Measurements from ENCODE around the gene HDAC4. TPM values are rescaled to one million over a fixed set of nuclear protein-coding genes. Genes with fewer than 3 reads are reported as not detected.

HDAC4 gene
- polyA plus RNA-seq, 1 experiment = 8.9 TPM

GRCh38 chr2:239436076-239436475 lies 35.3 kb upstream of the HDAC4 start:
- Histone ChIP-seq H3K27me3 (ENCODE audit: control insufficient read depth, insufficient read depth, low read length) (peaks cover 13% of the 10 kb centered on the region), H3K27ac (ENCODE audit: low read depth, low read length) (no peak overlapping the region), H3K4me3 (ENCODE audit: low read depth, low read length) (no peak overlapping the region), H3K9me3 (ENCODE audit: control insufficient read depth, insufficient read depth, low read length) (no peaks in the 10 kb centered on the region; the same call in none of the 2 replicates)
- DNase-seq (ENCODE audit: low read depth, low spot score) = no peak
- ChIA-PET CTCF (no interaction called here), POLR2A (no interaction called here)
- no peak for TF ChIP-seq CTCF (IDR thresholded peaks at IDR 0.05; ENCODE audit: low read depth, low read length)

GRCh38 chr2:239433777-239434403 lies 33.1 kb upstream of the HDAC4 start:
- H3K4me3 ChIP-seq (ENCODE audit: low read depth, low read length) = no peak overlapping the region
- H3K27ac ChIP-seq (ENCODE audit: low read depth, low read length) = no peak overlapping the region
- peaks cover 4% of the 10 kb centered on the region for H3K9me3 ChIP-seq (ENCODE audit: control insufficient read depth, insufficient read depth, low read length)
- H3K27me3 ChIP-seq (ENCODE audit: control insufficient read depth, insufficient read depth, low read length) = no peaks in the 10 kb centered on the region
- no peak for TF ChIP-seq CTCF (IDR thresholded peaks at IDR 0.05; ENCODE audit: low read depth, low read length)
- no peak for DNase-seq (ENCODE audit: low read depth, low spot score)
- ChIA-PET POLR2A (no interaction called here), CTCF (no interaction called here)

DNA sequence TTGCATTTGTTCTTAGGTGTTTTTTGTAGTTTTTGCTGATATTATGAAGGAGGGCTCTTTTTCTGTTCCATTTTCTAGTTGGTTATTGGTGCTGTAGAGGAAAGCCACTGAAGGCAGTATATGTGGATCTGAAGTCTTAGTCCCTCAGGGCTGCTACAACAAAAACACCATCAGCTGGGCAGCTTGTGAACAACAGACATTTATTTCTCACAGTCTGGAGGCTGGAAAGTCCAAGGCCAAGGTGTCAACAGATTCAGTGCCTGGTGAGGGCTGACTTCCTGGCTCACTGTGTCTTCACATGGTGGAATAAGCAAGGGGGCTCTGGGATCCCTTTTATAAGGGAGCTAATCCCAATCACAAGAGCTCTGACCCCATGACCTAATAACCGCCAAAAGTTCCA lies 31.4 kb upstream of the HDAC4 start:
- ChIA-PET CTCF (no interaction called here), POLR2A (no interaction called here)
- no peak for DNase-seq (ENCODE audit: low read depth, low spot score)
- no peak for TF ChIP-seq CTCF (IDR thresholded peaks at IDR 0.05; ENCODE audit: low read depth, low read length)
- H3K9me3 ChIP-seq (ENCODE audit: control insufficient read depth, insufficient read depth, low read length) = peaks cover 4% of the 10 kb centered on the region
- no peak overlapping the region for H3K27ac ChIP-seq (ENCODE audit: low read depth, low read length)
- peaks cover 2% of the 10 kb centered on the region for H3K27me3 ChIP-seq (ENCODE audit: control insufficient read depth, insufficient read depth, low read length)
- H3K4me3 ChIP-seq (ENCODE audit: low read depth, low read length) = no peak overlapping the region

- POLR2A ChIA-PET = no interaction called here
- peaks cover 2% of the 10 kb centered on the region for H3K27me3 ChIP-seq (ENCODE audit: control insufficient read depth, insufficient read depth, low read length)
- TF ChIP-seq CTCF (IDR thresholded peaks at IDR 0.05; ENCODE audit: low read depth, low read length) = no peak
- CTCF ChIA-PET = no interaction called here
- no peak for DNase-seq (ENCODE audit: low read depth, low spot score)
- H3K4me3 ChIP-seq (ENCODE audit: low read depth, low read length) = no peak overlapping the region
- peaks cover 4% of the 10 kb centered on the region for H3K9me3 ChIP-seq (ENCODE audit: control insufficient read depth, insufficient read depth, low read length)
- H3K27ac ChIP-seq (ENCODE audit: low read depth, low read length) = no peak overlapping the region
These were observed 30.7 kb upstream of the HDAC4 start for GRCh38 chr2:239431536-239431935.

DNA sequence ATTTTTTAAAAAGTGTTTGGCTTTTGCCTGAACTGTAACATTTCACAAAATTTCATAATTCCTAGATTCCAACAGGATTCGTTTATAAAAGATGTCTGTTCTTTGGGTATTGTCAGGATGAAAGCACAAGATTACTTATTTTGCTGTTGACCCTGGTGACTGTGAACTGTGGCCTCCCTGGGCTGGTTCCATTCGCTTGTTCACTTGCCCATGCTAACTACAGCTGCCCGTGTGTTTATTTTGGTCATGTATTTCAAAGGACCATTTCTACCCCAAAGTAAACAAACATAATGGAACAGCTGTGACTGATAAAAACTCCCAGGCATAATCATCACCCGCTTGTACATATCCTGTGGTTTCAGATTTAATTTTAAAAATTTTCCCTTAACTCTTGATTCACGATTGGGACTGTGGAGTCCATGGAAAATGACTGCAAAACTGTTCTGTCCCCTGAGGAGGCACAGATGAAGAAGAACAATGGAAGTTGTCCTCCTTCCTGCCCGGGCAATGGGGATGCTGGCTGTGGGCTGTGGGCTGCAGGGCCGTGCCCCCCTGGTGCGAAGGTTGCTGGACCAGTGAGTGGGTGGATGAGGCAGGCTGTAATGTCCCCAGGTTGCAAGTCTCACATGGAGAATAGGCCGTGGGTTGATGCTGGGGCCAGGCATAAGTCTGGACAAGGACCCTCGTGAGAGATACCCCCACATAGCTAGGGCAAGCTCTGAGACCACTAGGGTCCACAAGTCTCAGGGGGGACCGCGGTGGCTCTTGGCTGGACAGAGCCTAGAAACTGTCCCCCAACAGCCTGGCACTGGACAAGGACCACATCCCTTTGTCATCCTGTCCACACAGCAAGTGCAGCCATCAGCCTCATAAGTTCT lies 28.9 kb upstream of the HDAC4 start:
- DNase-seq (ENCODE audit: low read depth, low spot score) = no peak
- ChIA-PET CTCF (no interaction called here), POLR2A (no interaction called here)
- Histone ChIP-seq H3K9me3 (ENCODE audit: control insufficient read depth, insufficient read depth, low read length) (peaks cover 4% of the 10 kb centered on the region), H3K27ac (ENCODE audit: low read depth, low read length) (no peak overlapping the region), H3K27me3 (ENCODE audit: control insufficient read depth, insufficient read depth, low read length) (peaks cover 4% of the 10 kb centered on the region), H3K4me3 (ENCODE audit: low read depth, low read length) (no peak overlapping the region)
- no peak for TF ChIP-seq CTCF (IDR thresholded peaks at IDR 0.05; ENCODE audit: low read depth, low read length)

Measured in AG04450 (cell line).